D721Med (cell line): ENCODE measurements around the gene UBE2I.

Source experiments
- DNase-seq: peaks from one replicate; pipeline ENCODE4 v3.0.0; 2011; ENCODE audit warnings: low spot score; ENCODE audit not compliant: insufficient read length
- FAIRE-seq: peaks from 2 replicates; lab custom pipeline; 2011; peaks lifted over from hg19 to GRCh38; lab: Jason Lieb, UNC
- TF ChIP-seq, protein P1 (sequence below): IDR thresholded peaks from 2 replicates; pipeline ENCODE4 v1.5.1; 2012; ENCODE audit warnings: mild to moderate bottlenecking, control low read depth; ENCODE audit not compliant: insufficient read depth; ENCODE audit errors: missing control alignments

UBE2I gene

GRCh38 chr16:1272453-1273198 is 36.8 kb upstream of the UBE2I start:
- FAIRE-seq = no peak
- no peak for DNase-seq
- TF ChIP-seq, protein P1, sequence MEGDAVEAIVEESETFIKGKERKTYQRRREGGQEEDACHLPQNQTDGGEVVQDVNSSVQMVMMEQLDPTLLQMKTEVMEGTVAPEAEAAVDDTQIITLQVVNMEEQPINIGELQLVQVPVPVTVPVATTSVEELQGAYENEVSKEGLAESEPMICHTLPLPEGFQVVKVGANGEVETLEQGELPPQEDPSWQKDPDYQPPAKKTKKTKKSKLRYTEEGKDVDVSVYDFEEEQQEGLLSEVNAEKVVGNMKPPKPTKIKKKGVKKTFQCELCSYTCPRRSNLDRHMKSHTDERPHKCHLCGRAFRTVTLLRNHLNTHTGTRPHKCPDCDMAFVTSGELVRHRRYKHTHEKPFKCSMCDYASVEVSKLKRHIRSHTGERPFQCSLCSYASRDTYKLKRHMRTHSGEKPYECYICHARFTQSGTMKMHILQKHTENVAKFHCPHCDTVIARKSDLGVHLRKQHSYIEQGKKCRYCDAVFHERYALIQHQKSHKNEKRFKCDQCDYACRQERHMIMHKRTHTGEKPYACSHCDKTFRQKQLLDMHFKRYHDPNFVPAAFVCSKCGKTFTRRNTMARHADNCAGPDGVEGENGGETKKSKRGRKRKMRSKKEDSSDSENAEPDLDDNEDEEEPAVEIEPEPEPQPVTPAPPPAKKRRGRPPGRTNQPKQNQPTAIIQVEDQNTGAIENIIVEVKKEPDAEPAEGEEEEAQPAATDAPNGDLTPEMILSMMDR = no peak

DNA sequence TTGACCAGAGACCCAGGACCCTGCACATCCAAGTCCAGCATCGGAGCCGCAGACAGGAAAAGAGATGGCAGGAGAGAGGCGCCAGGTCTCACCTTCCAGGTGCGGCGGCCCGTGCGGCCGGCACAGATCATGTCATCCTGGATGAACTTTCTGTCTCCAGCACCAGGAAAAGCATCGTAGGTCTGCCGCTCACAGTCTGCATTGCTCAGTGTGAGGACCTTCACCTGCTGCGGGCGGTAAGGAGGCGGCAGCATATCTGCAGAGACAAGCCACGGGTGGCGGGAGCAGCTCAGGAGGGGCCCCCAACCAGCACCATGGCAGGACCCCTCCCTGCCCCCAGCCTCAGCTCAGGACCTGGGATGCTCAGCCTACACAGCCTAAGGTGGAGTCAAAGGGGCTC is 35.6 kb upstream of the UBE2I start:
- DNase-seq (no peak), FAIRE-seq (no peak)
- TF ChIP-seq, protein P1 = no peak

- TF ChIP-seq, protein P1 = no peak
- FAIRE-seq = no peak
- DNase-seq = no peak
Observed at GRCh38 chr16:1274767-1275166, 34.7 kb upstream of the UBE2I start.

DNA sequence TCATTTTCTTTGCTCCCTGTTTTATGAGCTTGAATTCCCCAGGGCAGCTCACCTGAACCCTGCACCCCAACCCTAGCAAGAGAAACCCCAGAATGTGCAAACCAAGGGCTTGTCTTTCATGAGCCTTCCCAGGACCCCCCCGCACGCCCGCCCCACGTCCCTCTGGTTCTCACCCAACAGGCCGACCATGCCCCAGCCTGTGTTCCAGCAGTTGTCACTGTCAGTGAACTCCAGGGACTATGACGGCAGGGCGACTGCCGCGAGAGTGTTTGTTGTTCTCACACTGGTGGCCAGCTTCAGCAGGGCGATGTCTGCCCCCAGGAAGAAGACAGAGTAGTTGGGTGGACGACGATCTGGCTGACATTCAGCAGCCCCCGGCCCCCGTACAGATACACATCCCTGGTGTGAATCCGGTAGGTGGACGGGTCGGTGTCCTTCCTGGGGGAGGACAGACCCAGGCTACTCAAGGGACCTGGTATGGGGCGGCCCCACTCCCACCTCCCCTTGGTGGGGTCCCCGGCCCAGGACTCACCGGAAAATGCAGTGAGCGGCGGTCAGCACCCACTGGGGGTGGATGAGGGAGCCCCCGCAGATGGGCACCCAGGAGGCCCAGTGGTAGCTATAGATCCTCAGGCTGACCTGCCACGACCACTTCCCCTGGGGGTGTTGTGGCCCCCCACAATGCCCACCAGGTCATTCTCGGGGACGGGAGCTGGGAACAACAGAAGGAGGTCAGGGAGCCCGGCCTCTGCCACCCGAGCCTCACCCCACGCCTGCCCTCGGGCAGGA is 33.5 kb upstream of the UBE2I start:
- DNase-seq = no peak
- FAIRE-seq = no peak

DNA sequence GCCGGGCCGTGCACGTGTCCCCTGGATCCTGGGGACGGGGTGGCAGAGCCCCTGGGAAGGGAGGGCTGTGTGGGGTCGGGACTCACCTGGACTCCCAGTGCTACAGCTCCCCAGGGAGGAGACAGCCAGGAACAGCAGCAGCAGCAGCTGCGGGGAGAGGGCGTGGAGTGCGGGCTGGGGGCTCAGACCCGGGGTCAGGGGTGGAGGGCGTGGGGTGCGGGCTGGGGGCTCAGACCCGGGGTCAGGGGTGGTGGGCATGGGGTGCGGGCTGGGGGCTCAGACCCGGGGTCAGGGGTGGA is 32.9 kb upstream of the UBE2I start:
- TF ChIP-seq, protein P1 = no peak
- DNase-seq (no peak), FAIRE-seq (no peak)

More for the DNA sequence above, 33.5 kb upstream of the UBE2I start:
- TF ChIP-seq, protein P1 = no peak

DNA sequence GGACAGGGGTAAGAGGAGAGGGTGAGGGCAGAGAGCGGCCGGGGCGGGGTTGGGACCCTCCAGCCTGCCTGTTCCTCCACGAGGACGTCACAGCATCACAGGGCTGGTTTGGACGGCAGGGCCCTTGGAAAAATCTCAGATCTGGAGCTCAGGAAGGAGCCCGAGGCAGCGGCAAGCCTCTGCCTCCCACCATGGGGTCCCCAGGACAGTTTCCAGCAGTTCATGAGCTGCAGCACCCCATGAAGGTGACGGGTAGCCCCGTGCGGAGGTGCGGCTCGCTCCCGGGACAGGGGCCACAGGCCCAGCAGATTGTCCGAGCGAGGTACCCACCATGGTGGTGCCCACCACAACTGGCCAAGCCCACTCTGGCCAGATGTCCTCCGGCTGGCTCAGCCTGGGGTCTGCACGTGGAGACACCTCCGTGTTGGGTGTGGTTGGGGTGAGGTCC is 32.3 kb upstream of the UBE2I start:
- TF ChIP-seq, protein P1 = no peak
- FAIRE-seq (no peak), DNase-seq (no peak)
